GM18867 (cell line): Measurements from ENCODE around the gene MIS12.

Source experiments
- ATAC-seq: cut with Tn5 transposase; IDR thresholded peaks from one replicate; pipeline ENCODE4 v1.9.1; 2021; ENCODE audit warnings: mild to moderate bottlenecking, moderate library complexity; ENCODE audit not compliant: unreplicated experiment

Gene MIS12

DNA sequence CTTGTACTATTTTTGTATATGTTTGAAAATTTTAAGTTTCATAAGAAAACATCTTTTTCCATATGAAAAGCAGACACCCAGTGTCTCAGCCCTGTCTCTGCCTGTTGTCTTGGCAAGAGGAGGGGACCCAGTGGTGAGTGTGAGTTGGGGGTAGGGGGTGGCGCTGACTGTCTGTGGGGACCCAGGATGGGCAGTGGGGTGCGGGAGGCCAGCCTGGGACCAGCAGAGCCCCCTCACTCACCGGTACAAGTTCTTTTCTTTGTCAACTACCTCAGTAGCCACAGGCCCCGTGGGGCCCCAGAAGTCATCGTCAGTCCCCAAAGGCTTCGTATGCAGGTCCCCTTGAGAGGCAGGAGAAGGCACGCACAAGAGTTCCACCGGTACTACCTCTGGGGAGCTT lies 46.2 kb downstream of the MIS12 start:
- ATAC-seq: no peak

- ATAC-seq: no peak
Measured at GRCh38 chr17:5533486-5534315, 47.3 kb downstream of the MIS12 start.

DNA sequence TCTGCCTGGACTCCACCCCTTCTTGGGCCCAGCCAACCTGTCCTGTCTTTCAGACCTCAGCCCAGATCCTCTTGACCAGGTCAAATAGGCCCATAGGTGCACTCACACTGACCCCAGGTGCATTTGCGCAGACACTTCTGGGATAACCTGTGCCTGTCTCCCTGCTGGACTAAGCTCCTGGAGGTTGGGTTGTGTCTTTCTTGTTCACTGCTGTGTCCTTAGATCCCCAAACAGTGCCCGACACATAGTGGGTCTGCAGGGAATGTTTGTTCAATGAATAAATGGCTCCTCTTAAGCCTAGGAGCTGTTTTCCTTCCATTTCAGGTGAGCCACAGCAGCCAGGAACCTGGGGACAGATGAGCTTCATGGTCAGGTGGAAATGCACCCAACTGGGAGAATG lies 49.1 kb downstream of the MIS12 start:
- no peak for ATAC-seq

DNA sequence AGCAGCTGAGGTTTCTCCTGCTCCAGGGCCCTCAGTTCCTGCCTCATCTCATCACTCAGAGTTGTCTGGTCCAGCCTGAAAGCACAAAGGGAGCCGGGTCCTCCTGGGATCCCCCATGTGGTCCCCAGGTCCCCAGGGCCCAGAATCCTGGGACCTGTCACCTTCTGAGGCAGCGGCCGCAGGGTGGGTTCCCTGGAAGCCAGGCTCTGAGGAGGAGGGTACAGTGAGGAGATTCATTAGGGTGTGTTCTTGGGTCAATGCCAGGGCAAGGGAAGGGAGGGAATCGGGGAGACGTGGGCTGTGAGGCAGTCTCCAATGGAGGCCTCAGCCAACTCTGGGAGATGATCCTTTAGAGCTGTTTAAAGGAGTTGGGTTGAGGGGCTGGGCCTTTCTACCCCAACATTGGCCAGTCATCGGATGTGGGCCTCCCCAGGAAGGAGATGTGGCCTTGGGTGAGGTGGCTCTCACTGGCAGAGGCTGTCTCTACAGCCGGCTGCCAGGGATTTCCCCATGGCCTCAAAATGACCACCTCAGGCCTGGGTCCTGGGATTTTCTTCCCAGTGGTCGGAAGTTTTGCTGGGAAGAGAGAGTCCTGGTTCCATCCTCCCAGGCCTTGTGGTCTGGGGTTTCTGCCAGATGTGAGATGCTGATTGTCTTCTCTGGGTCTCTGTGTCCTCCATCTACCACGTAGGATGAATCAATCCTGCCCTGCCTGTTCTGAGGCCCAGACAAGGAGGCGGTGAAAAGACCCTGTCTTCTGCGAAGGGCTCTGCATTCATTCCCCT lies 50.7 kb downstream of the MIS12 start:
- ATAC-seq: no peak

GRCh38 chr17:5539286-5539685 lies 52.9 kb downstream of the MIS12 start:
- ATAC-seq: no peak

GRCh38 chr17:5540321-5540720 lies 54.0 kb downstream of the MIS12 start:
- ATAC-seq: no peak
